A549 treated with Hydrocortisone at 1 μM for 4 hours (cell line): ENCODE results near the gene PNO1. TPM values are rescaled to one million over a fixed set of nuclear protein-coding genes. Genes with fewer than 3 reads are reported as not detected.

Experiments used
- total RNA-seq: library from RNA; stranded (reverse); fragments of 200-300 nt; extraction: Qiagen RNA extraction; gene quantifications from 5 replicates; pipeline ENCODE4 v1.2.3, GENCODE V29; 2022

The PNO1 gene
- total RNA-seq, result 47.5 to 59.7 TPM (median 51.7 TPM) in 5 replicates

GRCh38 chr2:68157402-68158133 is at the start of gene PNO1:
TSS of gene PNO1 (plus strand) at chr2:68157888. CDS start at chr2:68157935, 47 bp downstream.

Other genes with a start within 250 kb of the PNO1 start
- 34.7 to 54.7 TPM (median 37.2 TPM) in 5 replicates for gene C1D, start 94.9 kb upstream of the PNO1 start, total RNA-seq
- gene PPP3R1, start 94.6 kb downstream of the PNO1 start, total RNA-seq, result 52.7 to 78.4 TPM (median 56.1 TPM) in 5 replicates
- 1.7 to 2.1 TPM (median 1.8 TPM) in 5 replicates for gene CNRIP1, start 162.1 kb downstream of the PNO1 start, total RNA-seq
- gene PLEK, start 207.4 kb downstream of the PNO1 start, total RNA-seq, result not detected in 5 replicates